Lower leg skin (tissue), 4 donors: ENCODE data around the gene PCDH15. TPM values are rescaled to one million over a fixed set of nuclear protein-coding genes. Genes with fewer than 3 reads are reported as not detected.
"Not testable (repeated sequence)": the region's sequence is repeated elsewhere in the genome, so short reads cannot be mapped to it uniquely, and the experiment has no call there.

Experiments
- DNase-seq, 2 donors: peaks; one replicate each; pipeline ENCODE4 v3.0.0-alpha.2; 2019; ENCODE audit warnings: low spot score in 2 of 2
- H3K4me3 ChIP-seq: fragments of 200-600 bp; sonication (generic); 2 replicates; pipeline ENCODE4 v1.5.1; 2017; ENCODE audit warnings: mild to moderate bottlenecking, low read depth; ENCODE audit not compliant: poor library complexity, severe bottlenecking
- CTCF ChIP-seq, 3 donors: fragments of 450-650 bp; IDR thresholded peaks; one replicate each; pipeline ENCODE4 v1.5.1; 2016; ENCODE audit warnings: antibody characterized with exemption in 3 of 3, mild to moderate bottlenecking in 3 of 3, moderate library complexity in 2 of 3
- POLR2A ChIP-seq, 2 donors: fragments of 450-650 bp; IDR thresholded peaks; one replicate each; pipeline ENCODE4 v1.6.1; 2016 to 2017; ENCODE audit warnings: antibody characterized with exemption in 2 of 2, mild to moderate bottlenecking in 1 of 2, moderate library complexity in 1 of 2
- WGBS, 2 donors: methylation state at CpG; one replicate each; pipeline ENCODE4 v1.1.5; 2018; 5-methylcytosine and 5-hydroxymethylcytosine counted together
- intact Hi-C: fragments of 100-400 bp; cut with DNase I; formaldehyde crosslinking; loops from one replicate; pipeline ENCODE4 v1.15.0; 2023; ENCODE audit warnings: low total_unique reads
- total RNA-seq, 4 donors: library from RNA; depleted of rRNA; stranded (reverse); fragments of >200 nt; gene quantifications; one replicate each; pipeline ENCODE4 v1.1.0, GENCODE V29; 2016

Gene PCDH15
- total RNA-seq, 4 donors from 2014 or later = not detected

- DNase-seq = no peak
- intact Hi-C loops = no loop called here
- no peak for TF ChIP-seq POLR2A (IDR thresholded peaks at IDR 0.05)
- TF ChIP-seq CTCF (IDR thresholded peaks at IDR 0.05) = no peak
- no peak overlapping the region for H3K4me3 ChIP-seq
Measured at GRCh38 chr10:54559498-54559897, 241.5 kb downstream of the PCDH15 start.

- intact Hi-C loops = no loop called here
- no peak for TF ChIP-seq CTCF (IDR thresholded peaks at IDR 0.05)
- no peak for TF ChIP-seq POLR2A (IDR thresholded peaks at IDR 0.05)
- 92 to 95% methylated on average over 2 of the region's 2 CpGs for WGBS, 2 donors
Measured at GRCh38 chr10:54554028-54554427, 247.0 kb downstream of the PCDH15 start.

GRCh38 chr10:54550016-54550415, 251.0 kb downstream of the PCDH15 start:
- DNase-seq = no peak
- intact Hi-C loops = no loop called here
- no peak overlapping the region for H3K4me3 ChIP-seq
- 51 to 64% methylated on average over 3 of the region's 3 CpGs for WGBS, 2 donors
- no peak for TF ChIP-seq POLR2A (IDR thresholded peaks at IDR 0.05)
- TF ChIP-seq CTCF (IDR thresholded peaks at IDR 0.05) = no peak

More at GRCh38 chr10:54554028-54554427, 247.0 kb downstream of the PCDH15 start:
- H3K4me3 ChIP-seq = no peak overlapping the region
- DNase-seq = no peak

GRCh38 chr10:54531296-54531695, 269.7 kb downstream of the PCDH15 start:
- 85% methylated on average over 3 of the region's 3 CpGs for WGBS, 2 donors
- TF ChIP-seq CTCF (IDR thresholded peaks at IDR 0.05) = no peak
- no peak for TF ChIP-seq POLR2A (IDR thresholded peaks at IDR 0.05)
- intact Hi-C loops = no loop called here
- no peak for DNase-seq
- no peak overlapping the region for H3K4me3 ChIP-seq

GRCh38 chr10:54530299-54530698, 270.7 kb downstream of the PCDH15 start:
- DNase-seq = no peak
- intact Hi-C loops = no loop called here
- H3K4me3 ChIP-seq = no peak overlapping the region
- no peak for TF ChIP-seq CTCF (IDR thresholded peaks at IDR 0.05)
- no peak for TF ChIP-seq POLR2A (IDR thresholded peaks at IDR 0.05)
- WGBS, 2 donors = 86 to 96% methylated on average over 2 of the region's 2 CpGs

GRCh38 chr10:54525816-54526215, 275.2 kb downstream of the PCDH15 start:
- 51 to 55% methylated on average over 1 of the region's 1 CpG for WGBS, 2 donors
- intact Hi-C loops = no loop called here
- DNase-seq = no peak
- no peak overlapping the region for H3K4me3 ChIP-seq
- TF ChIP-seq CTCF (IDR thresholded peaks at IDR 0.05) (no peak), POLR2A (IDR thresholded peaks at IDR 0.05) (no peak)

- DNase-seq, H3K4me3 ChIP-seq, intact Hi-C loops: not testable (repeated sequence)
- WGBS, 2 donors = 91 to 93% methylated on average over 12 of the region's 12 CpGs
Measured at GRCh38 chr10:54515244-54515643, 285.8 kb downstream of the PCDH15 start.
